ENCODE measurements around the gene ROBO4.

GRCh38 chr11:124876818-124877630 is 20.6 kb downstream of the ROBO4 start:
- no peak for TF ChIP-seq POLR2A (IDR thresholded peaks at IDR 0.05)
- TF ChIP-seq, protein P1, sequence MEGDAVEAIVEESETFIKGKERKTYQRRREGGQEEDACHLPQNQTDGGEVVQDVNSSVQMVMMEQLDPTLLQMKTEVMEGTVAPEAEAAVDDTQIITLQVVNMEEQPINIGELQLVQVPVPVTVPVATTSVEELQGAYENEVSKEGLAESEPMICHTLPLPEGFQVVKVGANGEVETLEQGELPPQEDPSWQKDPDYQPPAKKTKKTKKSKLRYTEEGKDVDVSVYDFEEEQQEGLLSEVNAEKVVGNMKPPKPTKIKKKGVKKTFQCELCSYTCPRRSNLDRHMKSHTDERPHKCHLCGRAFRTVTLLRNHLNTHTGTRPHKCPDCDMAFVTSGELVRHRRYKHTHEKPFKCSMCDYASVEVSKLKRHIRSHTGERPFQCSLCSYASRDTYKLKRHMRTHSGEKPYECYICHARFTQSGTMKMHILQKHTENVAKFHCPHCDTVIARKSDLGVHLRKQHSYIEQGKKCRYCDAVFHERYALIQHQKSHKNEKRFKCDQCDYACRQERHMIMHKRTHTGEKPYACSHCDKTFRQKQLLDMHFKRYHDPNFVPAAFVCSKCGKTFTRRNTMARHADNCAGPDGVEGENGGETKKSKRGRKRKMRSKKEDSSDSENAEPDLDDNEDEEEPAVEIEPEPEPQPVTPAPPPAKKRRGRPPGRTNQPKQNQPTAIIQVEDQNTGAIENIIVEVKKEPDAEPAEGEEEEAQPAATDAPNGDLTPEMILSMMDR (IDR thresholded peaks at IDR 0.05), result no peak
- TF ChIP-seq EP300 (IDR thresholded peaks at IDR 0.05), result no peak
- no peak for TF ChIP-seq POLR2AphosphoS5 (IDR thresholded peaks at IDR 0.05)

Data from stomach (tissue), 4 donors.